Endometrium (tissue), 2 donors: ENCODE results near the gene SYTL3.

Source experiments
- FAIRE-seq: peaks from 2 replicates; lab custom pipeline; 2012; peaks lifted over from hg19 to GRCh38; lab: Jason Lieb, UNC
- donor health status: control.
- donor health status: control.

SYTL3 gene

DNA sequence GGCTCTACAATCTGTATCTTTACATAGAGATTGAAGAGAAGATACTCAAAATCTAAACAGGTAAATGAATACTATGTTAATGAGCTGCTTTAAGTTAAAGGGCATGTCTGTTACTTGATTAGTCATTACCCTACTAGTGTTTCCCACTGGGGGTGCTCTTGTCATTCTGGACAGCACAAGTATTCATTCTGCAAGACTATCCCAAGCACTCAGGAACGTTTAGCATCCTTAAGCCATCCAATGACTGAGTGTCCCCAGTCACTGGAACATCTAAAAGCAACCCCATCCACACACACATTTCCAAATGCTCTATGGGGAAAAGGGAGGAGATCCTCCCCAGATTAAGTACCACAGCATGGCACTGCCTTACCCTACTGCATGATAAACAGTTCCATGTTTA, 143.6 kb downstream of the SYTL3 start:
- FAIRE-seq: no peak

- no peak for FAIRE-seq
Observed at GRCh38 chr6:158795516-158795915, 145.7 kb downstream of the SYTL3 start.

- no peak for FAIRE-seq
Observed at GRCh38 chr6:158796353-158796752, 146.5 kb downstream of the SYTL3 start.

GRCh38 chr6:158797331-158798310, 147.8 kb downstream of the SYTL3 start:
- no peak for FAIRE-seq

DNA sequence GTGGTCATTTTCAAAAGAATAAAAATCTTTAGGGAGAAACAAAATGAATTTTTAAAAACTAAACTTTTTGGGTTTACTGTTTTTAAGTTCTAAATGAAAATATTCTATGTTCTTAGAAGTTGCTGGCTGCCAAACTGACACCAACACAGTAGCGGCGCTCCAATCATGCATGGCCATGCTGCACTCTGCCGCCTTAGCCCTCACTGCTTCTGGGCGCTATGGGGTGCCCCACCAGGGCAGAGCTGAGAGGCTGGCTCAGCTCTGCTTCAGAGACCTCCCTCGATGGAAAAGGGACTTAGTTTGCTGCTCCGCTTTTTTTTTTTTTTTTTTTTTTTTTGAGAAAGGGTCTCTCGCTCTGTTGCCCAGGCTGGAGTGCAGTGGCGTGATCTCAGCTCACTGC, 148.5 kb downstream of the SYTL3 start:
- no peak for FAIRE-seq

DNA sequence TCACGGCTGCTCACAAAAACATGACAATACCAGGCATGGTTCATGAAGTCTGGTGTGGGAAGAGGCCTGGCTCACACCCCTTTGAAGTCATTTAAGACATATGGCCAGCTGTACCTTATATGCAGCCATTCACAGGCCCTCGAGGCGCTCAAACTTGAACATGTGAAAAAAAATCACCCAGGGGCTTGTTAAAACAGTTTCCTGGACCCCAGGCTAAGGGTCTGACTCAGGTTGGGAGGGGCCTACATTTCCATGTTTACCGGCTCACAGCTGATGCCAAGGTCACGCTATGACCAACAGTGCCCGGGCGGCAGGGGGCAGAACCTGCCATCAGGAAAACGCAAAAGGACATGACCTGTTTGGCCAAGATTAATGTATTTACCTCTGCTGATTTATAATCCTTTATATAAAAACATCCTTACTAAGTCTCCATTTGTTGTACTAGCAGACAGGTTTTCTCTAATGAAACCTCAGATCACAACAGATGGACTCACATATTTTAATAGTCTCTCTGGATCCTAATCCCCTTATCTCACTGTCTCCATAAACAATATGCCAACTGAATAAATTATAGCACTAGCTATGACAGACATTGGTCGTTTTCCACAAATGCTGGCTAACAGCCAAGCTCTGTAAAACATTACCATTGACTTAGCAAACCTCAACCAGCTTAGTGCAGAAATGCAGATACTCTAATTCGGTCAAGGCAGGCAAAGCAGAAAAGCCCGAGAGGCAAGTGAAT, 149.4 kb downstream of the SYTL3 start:
- FAIRE-seq: no peak

DNA sequence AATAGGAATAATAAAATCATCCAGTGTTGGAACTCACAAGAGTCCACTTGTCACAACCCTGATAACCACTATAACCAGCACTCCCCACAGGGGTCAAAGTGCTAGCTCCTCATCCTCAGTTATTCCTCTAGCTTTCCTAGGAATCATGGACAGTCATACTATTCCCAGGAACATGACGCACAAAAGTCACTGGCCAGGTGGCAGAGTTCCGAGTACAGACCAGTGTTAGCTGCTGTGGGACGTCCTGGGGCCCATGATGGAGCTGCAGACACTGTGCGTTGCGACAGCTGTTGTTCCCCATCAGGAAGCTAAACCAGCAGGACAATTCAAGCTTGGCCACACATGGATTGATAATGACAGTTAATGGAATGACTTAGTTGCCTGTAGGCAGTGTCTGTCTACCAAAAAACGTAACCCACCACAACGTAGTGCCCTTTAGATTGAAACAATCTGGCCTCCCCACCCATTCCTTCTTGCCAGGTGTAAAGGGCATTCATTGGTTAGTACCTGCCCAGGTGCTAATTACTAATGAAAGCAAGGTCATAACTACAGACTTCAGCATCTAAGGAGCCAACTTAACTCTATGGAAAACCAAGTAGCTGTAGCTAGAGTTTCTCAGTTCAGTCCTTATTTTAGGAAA, 151.9 kb downstream of the SYTL3 start:
- FAIRE-seq: no peak

GRCh38 chr6:158803733-158804143, 153.9 kb downstream of the SYTL3 start:
- FAIRE-seq: no peak

GRCh38 chr6:158804207-158804606, 154.4 kb downstream of the SYTL3 start:
- no peak for FAIRE-seq

DNA sequence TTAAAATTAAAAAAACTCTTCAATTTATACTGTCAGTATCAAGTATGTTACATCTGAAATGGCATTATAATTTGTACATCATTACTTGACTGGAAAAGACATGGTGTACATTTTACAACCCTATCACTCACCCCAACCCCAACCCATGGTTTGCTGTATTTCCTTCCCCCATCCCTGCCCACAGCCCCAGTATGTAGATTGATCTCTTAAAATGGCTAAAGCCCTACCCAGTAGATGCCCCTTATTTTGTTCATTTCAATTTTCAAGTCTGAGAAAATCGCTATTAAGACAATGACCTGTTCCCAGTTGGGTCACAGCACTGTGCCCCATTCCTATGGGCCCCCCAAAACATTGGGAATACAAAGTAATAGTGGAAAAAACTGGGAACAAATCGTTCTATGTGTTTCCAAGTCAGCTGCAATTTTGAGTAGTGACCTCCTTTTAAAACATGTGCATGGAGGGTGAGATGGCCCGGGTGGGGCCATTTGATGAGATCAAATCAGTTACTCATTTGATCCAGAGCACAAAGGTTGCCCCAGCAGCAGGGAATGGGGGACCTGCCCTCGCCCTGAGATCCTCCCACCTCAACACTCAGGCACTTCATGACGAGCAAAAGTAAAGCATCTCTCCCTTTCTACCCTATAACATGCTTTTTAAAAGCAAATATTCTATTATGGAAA, 156.0 kb downstream of the SYTL3 start:
- FAIRE-seq: no peak

DNA sequence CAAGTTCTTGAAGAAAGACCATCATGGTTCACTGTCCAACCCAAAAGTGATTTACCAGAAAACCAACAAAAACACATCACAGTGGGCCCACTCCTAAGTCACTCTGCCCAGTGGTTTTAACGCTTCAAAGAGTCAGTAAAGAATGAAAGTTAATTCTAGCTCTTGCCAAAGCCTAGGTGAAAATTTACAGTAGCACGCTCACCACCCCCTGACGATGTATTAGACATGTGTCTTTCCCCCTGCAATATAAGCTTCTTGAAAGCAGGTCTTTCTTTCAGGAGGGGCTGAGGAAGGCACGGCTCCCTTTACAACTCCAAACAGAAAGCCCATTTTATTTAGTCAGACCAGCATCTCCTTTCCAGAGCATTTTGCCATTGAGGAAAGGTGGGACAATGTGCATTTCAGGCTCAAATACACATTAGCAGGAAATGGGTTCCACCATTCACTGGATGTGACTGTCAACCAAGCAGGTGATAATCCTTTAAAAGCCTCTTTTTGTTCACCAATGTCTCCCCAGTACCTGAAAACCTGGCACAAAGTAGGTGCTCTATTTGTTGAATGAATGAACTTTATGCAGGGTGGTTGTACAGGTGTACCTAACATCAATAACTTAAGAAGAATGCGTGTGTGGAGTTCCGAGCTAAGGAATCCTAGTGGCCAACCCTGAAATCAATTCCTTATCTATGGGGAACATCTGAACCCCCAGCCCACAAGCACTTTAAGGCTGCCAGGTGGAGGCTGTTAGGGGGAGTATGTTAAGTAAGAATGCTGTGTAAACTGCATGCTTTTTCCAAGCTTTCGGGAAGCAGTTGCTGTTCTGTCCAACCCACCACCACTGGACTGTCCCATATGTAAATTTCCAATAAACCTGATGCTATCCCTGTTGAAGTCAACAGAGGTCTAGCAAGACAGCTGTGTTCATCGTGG, 157.9 kb downstream of the SYTL3 start:
- FAIRE-seq: no peak

GRCh38 chr6:158808442-158808833, 158.6 kb downstream of the SYTL3 start:
- no peak for FAIRE-seq

DNA sequence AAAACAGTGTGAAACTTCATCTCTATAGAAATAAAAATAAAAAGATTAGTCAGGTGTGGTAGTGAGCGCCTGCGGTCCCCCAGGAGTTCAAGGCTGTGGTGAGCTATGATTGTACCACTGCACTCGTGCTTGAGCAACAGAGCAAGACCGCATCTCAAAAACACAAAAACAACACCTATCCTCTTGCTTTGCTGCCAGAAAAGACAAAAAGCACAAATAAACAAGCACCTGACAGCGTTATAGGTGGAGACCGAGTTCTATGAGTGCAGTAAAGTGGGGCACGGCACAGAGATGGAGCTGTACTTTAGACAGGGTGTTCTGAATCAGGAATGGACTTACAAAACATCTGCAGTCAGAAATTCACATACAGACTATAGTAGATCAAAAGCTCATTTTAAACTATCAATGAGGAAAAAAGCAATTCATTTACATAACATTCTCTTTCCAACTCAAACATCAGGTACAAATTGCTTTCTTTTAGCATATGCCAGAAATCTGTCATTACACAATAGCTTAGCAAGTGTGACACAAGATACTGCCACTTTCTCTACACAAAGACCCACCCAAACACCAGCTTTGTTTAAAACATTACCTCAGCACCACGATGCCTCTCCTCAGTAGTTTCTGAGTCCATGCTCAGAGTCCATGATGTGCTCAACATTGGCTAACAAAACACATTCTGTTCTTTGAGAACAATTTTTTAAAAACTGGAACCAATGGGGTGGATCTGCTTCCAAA, 159.3 kb downstream of the SYTL3 start:
- FAIRE-seq: no peak

GRCh38 chr6:158810155-158811095, 160.6 kb downstream of the SYTL3 start:
- FAIRE-seq: no peak

DNA sequence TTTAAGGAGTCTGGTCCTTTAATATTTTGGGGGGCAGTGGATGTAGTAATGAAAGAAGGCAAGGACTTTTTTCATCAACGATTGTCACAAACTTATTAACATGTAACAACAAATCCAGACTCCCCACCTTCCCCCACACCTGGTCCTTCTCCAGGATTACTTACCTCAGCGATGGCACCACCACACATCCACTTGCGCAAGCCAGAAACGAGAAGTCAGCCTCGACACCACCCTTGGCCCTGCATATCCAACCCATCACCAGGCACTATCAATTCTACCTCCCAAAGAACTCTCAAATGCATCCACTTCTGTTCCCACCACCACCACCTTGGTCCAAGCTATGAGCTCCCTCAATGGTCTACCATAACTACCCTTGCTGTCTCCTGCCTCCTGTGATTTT, 162.8 kb downstream of the SYTL3 start:
- no peak for FAIRE-seq

- FAIRE-seq: no peak
Observed at GRCh38 chr6:158813032-158813431, 163.2 kb downstream of the SYTL3 start.
